CD4-positive, alpha-beta memory T cell (primary cell): ENCODE measurements around the gene ARHGAP22. TPM values are rescaled to one million over a fixed set of nuclear protein-coding genes. Genes with fewer than 3 reads are reported as not detected.
A peak's percentile ranks its signal among the peaks of the same experiment; 100 is the strongest.

ENCODE experiments used
- CTCF ChIA-PET: fragments of 350-600 bp; sonication (Branson Sonifier 250); formaldehyde crosslinking; loops from one replicate; lab custom pipeline; 2021; ENCODE audit warnings: inconsistent platforms; ENCODE audit not compliant: partially characterized antibody; lab: Charles Lee
- POLR2A ChIA-PET: fragments of 350-600 bp; sonication (Branson Sonifier 250); formaldehyde crosslinking; loops from one replicate; lab custom pipeline; 2021; ENCODE audit not compliant: partially characterized antibody; lab: Charles Lee
- DNase-seq, 5 donors: peaks; one replicate each; pipeline versions ENCODE4 v3.0.0 to v3.0.0-alpha.2; 2020 to 2022; ENCODE audit warnings: mixed read lengths in 1 of 5
- H3K27ac ChIP-seq: one replicate; pipeline ENCODE4 v1.7.0; 2013; ENCODE audit warnings: low read depth, low read length
- H3K27me3 ChIP-seq: 2 replicates; pipeline ENCODE4 v1.7.0; 2013; ENCODE audit warnings: mild to moderate bottlenecking, low read length, moderate library complexity; ENCODE audit not compliant: insufficient read depth
- H3K36me3 ChIP-seq: 2 replicates; pipeline ENCODE4 v1.7.0; 2013; ENCODE audit warnings: mild to moderate bottlenecking, low read length, moderate library complexity; ENCODE audit not compliant: insufficient read depth
- H3K4me1 ChIP-seq: 2 replicates; pipeline ENCODE4 v1.7.0; 2013; ENCODE audit warnings: mild to moderate bottlenecking, low read length, moderate library complexity; ENCODE audit not compliant: insufficient read depth
- H3K4me3 ChIP-seq, 2 donors: one replicate each; pipeline ENCODE4 v1.7.0; 2013; ENCODE audit warnings: low read length in 2 of 2, mild to moderate bottlenecking in 1 of 2
- H3K9me3 ChIP-seq, 2 donors: one replicate each; pipeline ENCODE4 v1.7.0; 2013; ENCODE audit warnings: low read length in 2 of 2, control low read depth in 1 of 2; ENCODE audit not compliant: control insufficient read depth in 1 of 2
- H3K27ac Mint-ChIP-seq, 7 donors: one replicate each; pipeline ENCODE4 v1.8.0; 2020 to 2021; ENCODE audit warnings: mixed read lengths in 7 of 7, mild to moderate bottlenecking in 6 of 7, inconsistent platforms in 3 of 7, moderate library complexity in 3 of 7
- H3K27me3 Mint-ChIP-seq, 2 donors: one replicate each; pipeline ENCODE4 v1.8.0; 2020 to 2021; ENCODE audit warnings: mixed read lengths in 2 of 2
- H3K36me3 Mint-ChIP-seq, 2 donors: one replicate each; pipeline ENCODE4 v1.8.0; 2020 to 2021; ENCODE audit warnings: mixed read lengths in 2 of 2, inconsistent platforms in 1 of 2, mild to moderate bottlenecking in 1 of 2
- H3K4me1 Mint-ChIP-seq, 4 donors: one replicate each; pipeline ENCODE4 v1.8.0; 2020 to 2021; ENCODE audit warnings: mixed read lengths in 4 of 4, mild to moderate bottlenecking in 1 of 4
- H3K4me3 Mint-ChIP-seq, 8 donors: one replicate each; pipeline ENCODE4 v1.8.0; 2020 to 2021; ENCODE audit warnings: mixed read lengths in 8 of 8, mild to moderate bottlenecking in 7 of 8, moderate library complexity in 6 of 8, inconsistent platforms in 3 of 8
- H3K9me3 Mint-ChIP-seq, 8 donors: one replicate each; pipeline ENCODE4 v1.8.0; 2020 to 2021; ENCODE audit warnings: mixed read lengths in 8 of 8, mild to moderate bottlenecking in 5 of 8, inconsistent platforms in 3 of 8, moderate library complexity in 1 of 8
- intact Hi-C: fragments of 100-400 bp; cut with micrococcal nuclease; formaldehyde crosslinking; loops from one replicate; pipeline ENCODE4 v1.15.1; 2023
- polyA plus RNA-seq, 2 donors: library from polyadenylated mRNA; unstranded; fragments of 300-500 nt; fragmentation: Illumina TruSeq; gene quantifications; one replicate each; pipeline ENCODE4 v1.2.3, GENCODE V29; 2021
- total RNA-seq, 2 experiments: library from RNA; stranded (reverse); gene quantifications; one replicate each; pipeline ENCODE4 v1.2.3, GENCODE V29; 2021

Gene ARHGAP22
- total and polyA plus RNA-seq, 4 experiments from 2014 or later = 0.20 to 0.83 TPM; not detected in 2

DNA sequence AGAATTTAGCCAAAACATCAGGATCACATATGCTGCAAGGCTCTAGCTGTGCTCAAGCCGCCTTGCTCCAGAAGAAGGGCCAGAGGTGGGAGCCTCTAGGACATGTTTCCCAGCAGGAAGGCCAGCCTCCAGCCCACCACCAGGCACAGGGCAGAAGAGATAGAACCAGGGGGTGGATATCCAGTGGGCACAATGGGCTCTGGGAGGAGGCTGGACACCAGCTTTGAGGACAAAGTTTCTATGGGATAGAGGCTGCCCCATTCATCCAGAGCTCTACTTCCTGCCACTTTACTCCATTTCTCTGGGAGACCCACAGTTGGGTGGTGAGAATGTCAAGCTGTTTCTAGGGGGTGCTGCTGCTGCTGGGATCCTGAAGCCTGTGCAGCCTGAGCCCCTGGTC lies 77.1 kb downstream of the ARHGAP22 start:
- peaks cover 0 to 4% (median 1%) of the 10 kb centered on the region in 8 donors for H3K9me3 Mint-ChIP-seq
- no peak overlapping the region for H3K27ac ChIP-seq
- no peaks in the 10 kb centered on the region for H3K36me3 Mint-ChIP-seq
- intact Hi-C loops = no loop called here
- H3K36me3 ChIP-seq = no peaks in the 10 kb centered on the region
- no peak overlapping the region for H3K4me3 ChIP-seq
- peaks cover 0 to 4% (median 2%) of the 10 kb centered on the region in 4 donors for H3K4me1 Mint-ChIP-seq
- no peaks in the 10 kb centered on the region for H3K9me3 ChIP-seq
- ChIA-PET CTCF (no interaction called here), POLR2A (no interaction called here)
- no peak overlapping the region for H3K27ac Mint-ChIP-seq
- H3K4me1 ChIP-seq = no peaks in the 10 kb centered on the region
- H3K4me3 Mint-ChIP-seq = no peak overlapping the region
- no peak for DNase-seq
- H3K27me3 ChIP-seq = no peaks in the 10 kb centered on the region
- peaks cover 15 to 29% of the 10 kb centered on the region in 2 donors for H3K27me3 Mint-ChIP-seq

DNA sequence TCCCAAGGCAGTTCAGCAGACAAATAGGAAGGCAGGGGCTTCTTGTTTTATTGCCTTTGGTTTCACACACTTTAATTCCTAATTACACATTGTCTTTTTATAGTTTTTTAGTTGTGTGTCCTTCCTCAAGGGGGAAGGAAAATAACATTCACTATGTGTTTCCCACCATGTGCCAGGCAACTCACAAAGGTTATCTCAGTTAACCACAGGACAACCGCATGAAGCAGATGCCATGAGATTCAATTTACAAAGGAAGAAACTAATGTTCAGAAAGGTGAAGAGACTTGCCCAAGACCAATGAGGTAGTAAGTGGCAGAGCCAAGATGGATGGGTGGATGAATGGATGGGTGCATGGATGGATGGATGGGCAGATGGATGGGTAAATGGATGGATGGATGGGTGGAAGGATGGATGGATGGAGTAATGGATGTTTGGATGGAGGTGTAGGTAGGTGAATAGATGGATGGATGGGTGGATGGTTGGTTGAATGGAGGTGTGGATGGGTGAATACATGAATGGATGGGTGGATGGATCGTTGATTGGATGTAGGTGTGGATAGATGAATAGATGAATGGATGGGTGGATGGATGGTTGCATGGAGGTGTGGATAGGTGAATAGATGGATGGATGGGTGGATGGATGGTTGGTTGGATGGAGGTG lies 77.9 kb downstream of the ARHGAP22 start:
- POLR2A ChIA-PET = no interaction called here
- Mint-ChIP-seq H3K4me1 (peaks cover 0 to 4% (median 2%) of the 10 kb centered on the region in 4 donors), H3K27ac (no peak overlapping the region), H3K27me3 (peaks cover 18 to 35% of the 10 kb centered on the region in 2 donors), H3K4me3 (no peak overlapping the region), H3K9me3 (peaks cover 0 to 4% (median 1%) of the 10 kb centered on the region in 8 donors), H3K36me3 (no peaks in the 10 kb centered on the region)
- H3K4me3 ChIP-seq = no peak overlapping the region
- DNase-seq = no peak
- H3K4me1 ChIP-seq = no peaks in the 10 kb centered on the region
- H3K27me3 ChIP-seq = no peaks in the 10 kb centered on the region
- intact Hi-C loops = no loop called here
- H3K36me3 ChIP-seq = no peaks in the 10 kb centered on the region
- no peaks in the 10 kb centered on the region for H3K9me3 ChIP-seq
- CTCF ChIA-PET = no interaction called here
- no peak overlapping the region for H3K27ac ChIP-seq

DNA sequence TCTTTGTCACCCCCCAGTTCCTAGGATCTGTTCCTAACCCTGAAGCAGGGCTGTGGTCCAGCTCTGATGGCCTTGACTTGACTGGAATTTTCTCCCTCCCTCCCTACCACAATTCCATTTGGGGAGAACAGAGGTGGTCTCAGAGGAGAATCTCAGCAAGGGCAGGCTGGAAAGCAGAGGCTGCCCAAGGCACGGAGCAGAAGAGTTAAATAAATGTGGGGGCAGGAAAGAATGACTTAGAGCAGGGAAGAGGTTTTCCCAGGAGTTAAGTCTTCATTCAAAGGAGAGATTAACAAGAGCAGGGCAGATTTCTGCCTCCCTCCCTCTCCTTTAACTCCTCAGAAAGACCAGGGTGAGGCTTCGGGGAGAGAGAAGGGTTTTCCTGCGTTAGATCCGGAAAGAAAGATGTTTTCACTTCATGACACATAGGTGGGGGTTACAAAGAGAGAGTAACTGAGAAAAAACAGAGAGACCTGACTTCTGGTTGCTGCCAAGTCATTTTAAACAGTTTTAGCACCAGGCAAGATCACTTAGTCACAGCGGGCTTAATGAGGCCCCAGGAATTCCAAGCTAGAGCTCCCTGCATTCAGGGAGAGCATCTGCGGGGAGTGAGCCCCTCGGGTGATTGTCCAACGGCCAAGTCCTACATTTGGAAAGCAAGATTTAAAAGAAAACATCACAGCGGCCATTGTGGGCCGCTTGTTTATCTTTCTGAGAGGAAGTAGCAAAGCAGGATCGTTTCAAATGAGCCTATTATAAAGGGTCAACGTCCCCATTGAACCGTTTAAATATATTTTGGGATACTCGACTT lies 78.7 kb downstream of the ARHGAP22 start:
- intact Hi-C loops = no loop called here
- no peak overlapping the region for H3K27ac ChIP-seq
- no peaks in the 10 kb centered on the region for H3K9me3 ChIP-seq
- no peaks in the 10 kb centered on the region for H3K27me3 ChIP-seq
- DNase-seq = no peak
- Mint-ChIP-seq H3K9me3 (peaks cover 0 to 4% (median 1%) of the 10 kb centered on the region in 8 donors), H3K27ac (no peak overlapping the region), H3K36me3 (no peaks in the 10 kb centered on the region), H3K4me1 (peaks cover 0 to 4% (median 2%) of the 10 kb centered on the region in 4 donors), H3K4me3 (no peak overlapping the region), H3K27me3 (peaks cover 23 to 41% of the 10 kb centered on the region in 2 donors)
- no peaks in the 10 kb centered on the region for H3K4me1 ChIP-seq
- no peak overlapping the region for H3K4me3 ChIP-seq
- no peaks in the 10 kb centered on the region for H3K36me3 ChIP-seq
- ChIA-PET POLR2A (no interaction called here), CTCF (no interaction called here)

DNA sequence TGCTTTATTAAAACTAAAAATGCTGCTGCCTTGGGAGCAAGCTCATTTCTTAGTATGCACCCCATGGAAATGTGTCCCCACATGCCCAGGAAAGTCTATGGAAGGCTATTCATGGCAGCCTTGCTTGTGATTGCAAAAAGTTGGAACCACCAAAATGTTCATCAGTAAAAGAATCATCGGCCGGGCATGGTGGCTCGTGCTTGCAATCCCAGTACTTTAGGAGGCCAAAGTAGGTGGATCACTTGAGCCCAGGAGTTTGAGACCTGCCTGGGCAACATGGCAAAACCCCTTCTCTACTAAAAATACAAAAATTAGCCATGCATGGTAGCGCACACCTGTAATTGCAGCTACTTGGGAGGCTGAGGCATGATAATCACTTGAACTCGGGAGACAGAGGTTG lies 79.8 kb downstream of the ARHGAP22 start:
- intact Hi-C loops = no loop called here

DNA sequence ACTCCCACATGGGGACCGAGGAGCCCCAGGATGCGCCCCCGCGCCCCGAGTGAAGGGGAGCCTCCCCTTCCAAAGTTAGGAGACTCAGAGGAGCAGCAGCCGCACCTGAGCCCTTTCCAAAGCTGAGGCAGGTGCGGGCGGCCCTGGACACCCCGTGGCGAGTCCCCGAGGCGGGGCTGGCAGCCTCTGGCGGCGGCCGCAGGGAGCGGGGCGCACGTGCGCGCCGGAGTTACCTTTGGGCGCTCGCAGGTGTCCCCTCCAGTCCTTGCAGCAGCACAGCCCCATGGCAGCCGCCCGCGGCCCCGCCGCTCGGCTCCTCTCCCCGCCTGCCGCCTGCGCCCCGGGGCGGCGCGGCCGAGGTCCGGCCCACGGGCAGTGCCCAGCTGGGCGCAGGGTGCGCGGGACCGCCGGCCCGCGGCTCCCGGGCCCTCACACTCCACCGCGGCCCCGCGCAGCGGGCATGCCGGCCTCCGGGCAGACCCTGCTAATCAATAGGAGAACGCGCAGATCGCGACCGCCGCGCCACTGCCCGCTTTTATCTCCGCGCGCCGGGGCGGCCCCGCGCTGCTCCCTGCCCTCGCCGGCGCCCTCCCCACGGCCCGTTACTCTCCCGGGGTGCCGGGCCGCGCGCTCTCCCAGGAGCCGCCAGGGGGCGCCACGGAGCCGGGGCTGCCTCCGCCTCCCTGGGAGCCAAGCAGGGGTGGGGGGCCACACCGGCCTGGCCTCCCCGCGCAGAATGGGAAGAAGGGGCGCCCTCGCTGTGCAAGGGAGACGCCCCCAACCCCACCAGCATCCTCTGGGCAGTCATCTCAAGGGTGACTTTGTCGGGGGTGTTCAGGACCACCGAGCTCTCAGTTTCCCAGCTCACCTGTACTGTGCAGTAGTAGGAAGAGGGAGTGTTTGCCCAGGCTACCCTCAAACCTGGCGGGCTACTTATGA lies 80.8 kb downstream of the ARHGAP22 start:
- Mint-ChIP-seq H3K36me3 (no peaks in the 10 kb centered on the region), H3K4me3 (peak overlapping the region in 1 of 8 donors; percentile 44), H3K27me3 (peaks cover 26 to 55% of the 10 kb centered on the region in 2 donors), H3K4me1 (peaks cover 0 to 7% (median 2%) of the 10 kb centered on the region in 4 donors), H3K9me3 (peaks cover 0 to 3% (median 1%) of the 10 kb centered on the region in 8 donors), H3K27ac (no peak overlapping the region)
- DNase-seq = no peak
- Histone ChIP-seq H3K9me3 (no peaks in the 10 kb centered on the region), H3K27ac (no peak overlapping the region), H3K36me3 (no peaks in the 10 kb centered on the region), H3K27me3 (no peaks in the 10 kb centered on the region), H3K4me1 (no peaks in the 10 kb centered on the region), H3K4me3 (no peak overlapping the region)
- intact Hi-C loops = no loop called here
- POLR2A ChIA-PET = no interaction called here
- CTCF ChIA-PET = no interaction called here

More for the DNA sequence above, 79.8 kb downstream of the ARHGAP22 start:
- no peaks in the 10 kb centered on the region for H3K36me3 ChIP-seq
- no peaks in the 10 kb centered on the region for H3K27me3 ChIP-seq
- Mint-ChIP-seq H3K27ac (no peak overlapping the region), H3K4me1 (peaks cover 0 to 4% (median 2%) of the 10 kb centered on the region in 4 donors), H3K9me3 (peaks cover 0 to 4% (median 1%) of the 10 kb centered on the region in 8 donors), H3K27me3 (peaks cover 22 to 47% of the 10 kb centered on the region in 2 donors), H3K36me3 (no peaks in the 10 kb centered on the region), H3K4me3 (no peak overlapping the region)
- no peak for DNase-seq
- H3K9me3 ChIP-seq = no peaks in the 10 kb centered on the region
- ChIA-PET POLR2A (no interaction called here), CTCF (no interaction called here)
- H3K4me1 ChIP-seq = no peaks in the 10 kb centered on the region
- H3K4me3 ChIP-seq = no peak overlapping the region
- no peak overlapping the region for H3K27ac ChIP-seq

DNA sequence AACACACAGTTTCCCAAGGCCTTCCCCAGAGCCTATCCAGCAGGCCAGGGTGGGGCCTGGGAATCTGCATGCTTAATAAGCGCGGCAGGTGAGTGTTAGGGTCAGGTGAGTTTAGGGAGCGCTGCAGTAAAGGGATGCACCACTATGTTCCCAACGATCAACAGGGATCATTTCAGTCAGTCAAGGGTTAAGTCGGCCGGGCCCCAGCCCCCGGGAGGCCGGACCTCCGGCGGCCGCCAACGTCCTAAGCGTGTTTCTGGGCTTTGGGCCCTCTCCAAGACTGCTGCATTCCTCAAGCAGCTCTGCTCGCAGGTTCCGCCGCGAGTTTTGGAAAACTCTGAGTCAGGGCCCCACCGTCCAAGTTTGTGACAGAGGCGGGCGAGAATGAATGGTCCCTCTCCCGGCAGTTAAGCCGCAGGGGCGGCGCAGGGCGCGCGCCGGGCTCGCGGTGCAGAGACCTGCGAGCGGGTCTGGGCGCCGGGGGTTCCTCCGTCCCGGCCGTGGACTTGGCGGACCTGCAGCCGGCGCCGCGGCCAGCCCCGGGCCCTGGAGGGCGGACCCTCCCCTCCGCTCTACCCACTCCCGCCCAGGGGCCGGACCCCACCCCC lies 81.6 kb downstream of the ARHGAP22 start:
- Mint-ChIP-seq H3K27me3 (peaks cover 26 to 50% of the 10 kb centered on the region in 2 donors), H3K4me1 (peaks cover 0 to 7% (median 2%) of the 10 kb centered on the region in 4 donors), H3K9me3 (peaks cover 0 to 3% (median under 1%) of the 10 kb centered on the region in 8 donors), H3K36me3 (no peaks in the 10 kb centered on the region), H3K4me3 (peak overlapping the region in 1 of 8 donors; percentile 55), H3K27ac (no peak overlapping the region)
- intact Hi-C loops = no loop called here
- ChIA-PET POLR2A (no interaction called here), CTCF (no interaction called here)
- H3K27me3 ChIP-seq = no peaks in the 10 kb centered on the region
- H3K4me1 ChIP-seq = no peaks in the 10 kb centered on the region
- H3K4me3 ChIP-seq = no peak overlapping the region
- no peak for DNase-seq
- H3K36me3 ChIP-seq = no peaks in the 10 kb centered on the region
- no peak overlapping the region for H3K27ac ChIP-seq
- no peaks in the 10 kb centered on the region for H3K9me3 ChIP-seq
